OCI-LY7 (cell line): ENCODE data around the gene CASZ1. TPM values are rescaled to one million over a fixed set of nuclear protein-coding genes. Genes with fewer than 3 reads are reported as not detected.

Experiments used
- BruUV-seq: library from RNA; stranded (reverse); fragments of 400-500 nt; replicated peaks from 2 replicates; lab custom pipeline; 2021; lab: Mats Ljungman, UMichigan
- CTCF ChIA-PET: fragments of 300-600 bp; sonication (Branson Sonifier 250); formaldehyde crosslinking; loops from one replicate; lab custom pipeline; 2022; ENCODE audit warnings: antibody characterized with exemption; ENCODE audit not compliant: unreplicated experiment; lab: Charles Lee
- POLR2A ChIA-PET: fragments of 300-600 bp; sonication (Branson Sonifier 250); formaldehyde crosslinking; loops from one replicate; lab custom pipeline; 2022; ENCODE audit warnings: antibody characterized with exemption; lab: Charles Lee
- DNase-seq: peaks from one replicate; pipeline ENCODE4 v3.0.0-alpha.2; 2015; ENCODE audit warnings: low spot score
- H2AFZ ChIP-seq: fragments of 200-600 bp; sonication (generic), shearing (Covaris generic); 2 replicates; pipeline ENCODE4 v1.6.1; 2014; ENCODE audit warnings: mild to moderate bottlenecking, antibody characterized with exemption, low read length, moderate library complexity
- H3K27ac ChIP-seq: fragments of 200-600 bp; sonication (generic); 2 replicates; pipeline ENCODE4 v1.5.1; 2014; ENCODE audit warnings: mixed run types, low read depth, mild to moderate bottlenecking, moderate library complexity, low read length, inconsistent platforms; ENCODE audit not compliant: poor library complexity, severe bottlenecking
- H3K36me3 ChIP-seq: fragments of 200-600 bp; sonication (generic); 2 replicates; pipeline ENCODE4 v1.6.1; 2014; ENCODE audit warnings: mild to moderate bottlenecking, antibody characterized with exemption, low read length, moderate library complexity, mixed read lengths; ENCODE audit not compliant: insufficient read depth
- H3K4me1 ChIP-seq: fragments of 200-600 bp; sonication (generic); 2 replicates; pipeline ENCODE4 v1.5.1; 2014; ENCODE audit warnings: mild to moderate bottlenecking, low read length; ENCODE audit not compliant: insufficient read depth, poor library complexity, severe bottlenecking
- H3K4me2 ChIP-seq: fragments of 200-600 bp; sonication (generic); 2 replicates; pipeline ENCODE4 v1.6.1; 2014; ENCODE audit warnings: mild to moderate bottlenecking, low read length
- H3K4me3 ChIP-seq: fragments of 200-600 bp; sonication (generic); 2 replicates; pipeline ENCODE4 v1.5.1; 2014; ENCODE audit warnings: mild to moderate bottlenecking, low read depth, low read length; ENCODE audit not compliant: poor library complexity, severe bottlenecking
- H3K79me2 ChIP-seq: fragments of 200-600 bp; sonication (generic); 2 replicates; pipeline ENCODE4 v1.6.1; 2016; ENCODE audit warnings: low read depth, mild to moderate bottlenecking, low read length, moderate library complexity, mixed read lengths; ENCODE audit not compliant: insufficient read depth
- H3K9me2 ChIP-seq: fragments of 200-600 bp; sonication (generic); 2 replicates; pipeline ENCODE4 v1.6.1; 2016; ENCODE audit warnings: mild to moderate bottlenecking, low read length, mixed read lengths; ENCODE audit not compliant: insufficient read depth
- H3K9me3 ChIP-seq: fragments of 200-600 bp; sonication (generic); 2 replicates; pipeline ENCODE4 v1.6.1; 2014; ENCODE audit warnings: mild to moderate bottlenecking, mixed run types, low read length, mixed read lengths
- H4K20me1 ChIP-seq: fragments of 200-600 bp; sonication (generic); 2 replicates; pipeline ENCODE4 v1.6.1; 2014; ENCODE audit warnings: mild to moderate bottlenecking, antibody characterized with exemption, low read length, moderate library complexity, mixed read lengths; ENCODE audit not compliant: insufficient read depth
- CTCF ChIP-seq: fragments of 200-600 bp; sonication (generic); conservative IDR thresholded peaks from 2 replicates; pipeline ENCODE4 v1.5.1; 2014; ENCODE audit warnings: mild to moderate bottlenecking, antibody characterized with exemption, low read length, moderate library complexity, mixed read lengths
- EZH2phosphoT487 ChIP-seq: fragments of 200-600 bp; sonication (generic); IDR thresholded peaks from 2 replicates; pipeline ENCODE4 v1.6.1; 2018; ENCODE audit warnings: low read depth, borderline replicate concordance, mild to moderate bottlenecking, mixed run types, antibody characterized with exemption, low read length, moderate library complexity, mixed read lengths
- intact Hi-C: fragments of 100-400 bp; cut with micrococcal nuclease; formaldehyde crosslinking; loops from one replicate; pipeline ENCODE4 v1.10.0; 2022; ENCODE audit not compliant: unreplicated experiment
- total RNA-seq, 2 experiments: library from RNA; depleted of rRNA in 1 of 2; stranded (reverse); fragments of >200 nt in 1 of 2; shearing (Covaris generic) in 1 of 2; gene quantifications; 2 replicates each; pipeline ENCODE4 v1.2.3, GENCODE V29; 2014 to 2022

The CASZ1 gene
- total RNA-seq, 2 experiments from 2014 or later: 3.3 to 3.9 TPM

DNA sequence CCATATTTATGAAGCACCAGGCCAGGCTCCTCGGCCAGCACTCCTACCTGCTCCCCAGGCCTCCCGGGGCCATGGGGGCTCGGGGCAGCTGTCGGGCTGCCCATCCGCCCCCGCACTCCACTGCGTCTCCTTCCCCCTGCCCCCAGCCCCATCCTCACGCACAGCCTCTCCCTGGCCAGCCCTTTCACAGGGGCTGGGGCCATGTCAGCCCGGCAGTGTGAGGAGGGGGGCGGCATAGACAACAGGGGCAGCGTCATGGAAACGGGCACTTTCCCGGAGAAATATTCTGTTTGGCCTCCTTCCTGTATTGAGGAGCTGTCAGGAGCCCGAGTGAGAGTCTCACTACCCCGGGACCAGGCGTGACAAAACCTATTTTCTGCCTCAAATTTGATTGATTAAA is 87.3 kb downstream of the CASZ1 start:
- no peak overlapping the region for H3K4me2 ChIP-seq
- H2AFZ ChIP-seq: no peak overlapping the region
- BruUV-seq: no TSS peak
- intact Hi-C loops: no loop called here
- H4K20me1 ChIP-seq: no peaks in the 10 kb centered on the region
- ChIA-PET POLR2A (no interaction called here), CTCF (no interaction called here)
- no peaks in the 10 kb centered on the region for H3K36me3 ChIP-seq
- H3K79me2 ChIP-seq: no peaks in the 10 kb centered on the region
- no peak overlapping the region for H3K4me3 ChIP-seq
- no peak for TF ChIP-seq CTCF
- TF ChIP-seq EZH2phosphoT487: no peak
- no peaks in the 10 kb centered on the region for H3K4me1 ChIP-seq
- no peaks in the 10 kb centered on the region for H3K9me2 ChIP-seq
- H3K27ac ChIP-seq: no peak overlapping the region
- no peaks in the 10 kb centered on the region for H3K9me3 ChIP-seq
- DNase-seq: no peak

GRCh38 chr1:10708757-10709156 is 87.7 kb downstream of the CASZ1 start:
- H3K4me2 ChIP-seq: no peak overlapping the region
- H3K79me2 ChIP-seq: no peaks in the 10 kb centered on the region
- H3K9me3 ChIP-seq: no peaks in the 10 kb centered on the region
- ChIA-PET POLR2A (no interaction called here), CTCF (no interaction called here)
- no peaks in the 10 kb centered on the region for H3K36me3 ChIP-seq
- no peak overlapping the region for H2AFZ ChIP-seq
- DNase-seq: no peak
- no peaks in the 10 kb centered on the region for H3K4me1 ChIP-seq
- no peaks in the 10 kb centered on the region for H3K9me2 ChIP-seq
- H3K27ac ChIP-seq: no peak overlapping the region
- no peak overlapping the region for H3K4me3 ChIP-seq
- no peaks in the 10 kb centered on the region for H4K20me1 ChIP-seq
- TF ChIP-seq CTCF (no peak), EZH2phosphoT487 (no peak)
- no TSS peak for BruUV-seq
- intact Hi-C loops: no loop called here

DNA sequence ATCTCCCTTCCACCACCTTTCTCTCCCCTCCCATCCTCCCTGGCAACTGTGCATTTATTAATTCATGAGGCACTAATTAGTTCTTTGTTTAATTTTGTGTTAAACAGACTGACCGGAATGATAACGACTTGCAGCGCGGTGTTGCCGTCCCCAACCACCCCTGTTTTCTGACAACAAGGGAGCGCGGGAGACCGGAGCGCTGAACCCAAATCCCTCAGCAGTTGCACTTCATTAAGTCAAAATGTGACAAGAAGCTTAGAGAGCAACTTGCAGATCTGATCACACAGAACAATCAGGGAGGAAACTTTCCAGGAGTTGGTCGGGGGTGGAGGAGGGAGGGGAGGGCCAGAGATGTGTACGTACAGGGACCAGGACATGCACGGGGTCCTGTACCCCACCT is 89.2 kb downstream of the CASZ1 start:
- intact Hi-C loops: no loop called here
- H3K79me2 ChIP-seq: no peaks in the 10 kb centered on the region
- no TSS peak for BruUV-seq
- POLR2A ChIA-PET: no interaction called here
- no peaks in the 10 kb centered on the region for H3K9me2 ChIP-seq
- H3K4me2 ChIP-seq: no peak overlapping the region
- no peaks in the 10 kb centered on the region for H3K9me3 ChIP-seq
- no peak overlapping the region for H3K4me3 ChIP-seq
- H4K20me1 ChIP-seq: no peaks in the 10 kb centered on the region
- DNase-seq: no peak
- H3K27ac ChIP-seq: no peak overlapping the region
- CTCF ChIA-PET: no interaction called here
- no peak overlapping the region for H2AFZ ChIP-seq
- H3K4me1 ChIP-seq: no peaks in the 10 kb centered on the region
- no peaks in the 10 kb centered on the region for H3K36me3 ChIP-seq
- no peak for TF ChIP-seq EZH2phosphoT487
- TF ChIP-seq CTCF: no peak
